ENCODE data around the gene SHROOM4.

DNA sequence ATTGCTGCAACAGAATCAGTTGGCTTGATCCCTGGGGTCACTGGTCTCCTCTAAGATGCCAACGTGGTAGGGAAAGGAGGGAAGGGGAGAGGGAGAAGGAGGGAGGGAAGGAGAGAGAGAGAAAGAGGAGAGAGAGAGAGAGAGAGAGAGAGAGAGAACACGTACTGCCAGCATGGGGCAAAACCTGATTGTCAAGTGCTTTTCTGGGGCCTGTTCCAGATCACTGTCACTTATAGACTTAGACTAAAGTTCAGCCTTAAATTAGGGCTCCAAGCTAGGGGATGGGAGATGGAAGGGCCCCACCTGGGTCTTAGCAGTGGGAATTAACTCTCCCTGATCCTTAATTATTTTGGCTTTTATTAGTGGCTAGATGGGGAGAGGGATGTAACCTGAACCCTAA is 12.9 kb downstream of the SHROOM4 start:
- TF ChIP-seq, protein P1, sequence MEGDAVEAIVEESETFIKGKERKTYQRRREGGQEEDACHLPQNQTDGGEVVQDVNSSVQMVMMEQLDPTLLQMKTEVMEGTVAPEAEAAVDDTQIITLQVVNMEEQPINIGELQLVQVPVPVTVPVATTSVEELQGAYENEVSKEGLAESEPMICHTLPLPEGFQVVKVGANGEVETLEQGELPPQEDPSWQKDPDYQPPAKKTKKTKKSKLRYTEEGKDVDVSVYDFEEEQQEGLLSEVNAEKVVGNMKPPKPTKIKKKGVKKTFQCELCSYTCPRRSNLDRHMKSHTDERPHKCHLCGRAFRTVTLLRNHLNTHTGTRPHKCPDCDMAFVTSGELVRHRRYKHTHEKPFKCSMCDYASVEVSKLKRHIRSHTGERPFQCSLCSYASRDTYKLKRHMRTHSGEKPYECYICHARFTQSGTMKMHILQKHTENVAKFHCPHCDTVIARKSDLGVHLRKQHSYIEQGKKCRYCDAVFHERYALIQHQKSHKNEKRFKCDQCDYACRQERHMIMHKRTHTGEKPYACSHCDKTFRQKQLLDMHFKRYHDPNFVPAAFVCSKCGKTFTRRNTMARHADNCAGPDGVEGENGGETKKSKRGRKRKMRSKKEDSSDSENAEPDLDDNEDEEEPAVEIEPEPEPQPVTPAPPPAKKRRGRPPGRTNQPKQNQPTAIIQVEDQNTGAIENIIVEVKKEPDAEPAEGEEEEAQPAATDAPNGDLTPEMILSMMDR (IDR thresholded peaks at IDR 0.05; ENCODE audit: low read length), result no peak
- TF ChIP-seq EZH2 (optimal IDR thresholded peaks at IDR 0.05; ENCODE audit: low read depth, low read length), result no peak
- TF ChIP-seq EZH2phosphoT487 (IDR thresholded peaks at IDR 0.05; ENCODE audit: low read length), result no peak

Measured in MM.1S (cell line).